Mammary epithelial cell (primary cell): ENCODE measurements around the gene LARGE1.

Source experiments
- EZH2 ChIP-seq: IDR thresholded peaks from 2 replicates; pipeline ENCODE4 v1.6.1; 2012; ENCODE audit warnings: low read length, inconsistent platforms, borderline replicate concordance
- TF ChIP-seq, protein P1 (sequence below), 2 donors: IDR thresholded peaks in 1 of 2; conservative IDR thresholded peaks in 1 of 2; 2 replicates each; pipeline ENCODE4 v1.5.1; 2011 to 2012; ENCODE audit warnings: inconsistent platforms in 2 of 2, low read length in 2 of 2, mild to moderate bottlenecking in 2 of 2, control low read depth in 1 of 2, low read depth in 1 of 2; ENCODE audit not compliant: insufficient read depth in 1 of 2; ENCODE audit errors: extremely low read depth in 1 of 2

GRCh38 chr22:33572086-33572485 is 348.2 kb downstream of the LARGE1 start:
- TF ChIP-seq, protein P1, sequence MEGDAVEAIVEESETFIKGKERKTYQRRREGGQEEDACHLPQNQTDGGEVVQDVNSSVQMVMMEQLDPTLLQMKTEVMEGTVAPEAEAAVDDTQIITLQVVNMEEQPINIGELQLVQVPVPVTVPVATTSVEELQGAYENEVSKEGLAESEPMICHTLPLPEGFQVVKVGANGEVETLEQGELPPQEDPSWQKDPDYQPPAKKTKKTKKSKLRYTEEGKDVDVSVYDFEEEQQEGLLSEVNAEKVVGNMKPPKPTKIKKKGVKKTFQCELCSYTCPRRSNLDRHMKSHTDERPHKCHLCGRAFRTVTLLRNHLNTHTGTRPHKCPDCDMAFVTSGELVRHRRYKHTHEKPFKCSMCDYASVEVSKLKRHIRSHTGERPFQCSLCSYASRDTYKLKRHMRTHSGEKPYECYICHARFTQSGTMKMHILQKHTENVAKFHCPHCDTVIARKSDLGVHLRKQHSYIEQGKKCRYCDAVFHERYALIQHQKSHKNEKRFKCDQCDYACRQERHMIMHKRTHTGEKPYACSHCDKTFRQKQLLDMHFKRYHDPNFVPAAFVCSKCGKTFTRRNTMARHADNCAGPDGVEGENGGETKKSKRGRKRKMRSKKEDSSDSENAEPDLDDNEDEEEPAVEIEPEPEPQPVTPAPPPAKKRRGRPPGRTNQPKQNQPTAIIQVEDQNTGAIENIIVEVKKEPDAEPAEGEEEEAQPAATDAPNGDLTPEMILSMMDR (conservative IDR thresholded peaks at IDR 0.05 in 1 of 2, IDR thresholded peaks at IDR 0.05 in 1 of 2; ENCODE audit: extremely low read depth in 1 of 2, insufficient read depth in 1 of 2, low read depth in 1 of 2, low read length in 2 of 2): no peak
- TF ChIP-seq EZH2: no peak
